ENCODE data around the gene NUTM1.

DNA sequence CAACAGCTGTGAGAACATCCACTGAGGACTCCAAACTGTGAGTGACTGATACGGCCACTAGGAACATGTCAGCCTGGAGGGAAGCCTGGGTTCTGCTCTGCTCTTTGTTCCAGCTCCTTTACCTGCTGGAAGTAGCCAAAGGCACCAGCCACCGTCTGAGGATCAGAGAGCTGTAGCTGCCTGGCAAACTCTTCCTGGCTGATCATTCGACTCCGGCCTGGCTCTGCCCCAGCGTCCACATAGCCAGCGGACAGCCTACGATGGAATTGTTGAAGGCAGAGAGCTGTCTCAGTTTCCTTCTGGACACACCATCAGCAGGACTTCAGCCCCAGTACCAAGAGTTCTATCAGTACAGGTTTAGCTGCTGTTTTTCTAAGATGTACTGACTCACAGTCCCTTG lies 18.2 kb downstream of the NUTM1 start:
- TF ChIP-seq, protein P1, sequence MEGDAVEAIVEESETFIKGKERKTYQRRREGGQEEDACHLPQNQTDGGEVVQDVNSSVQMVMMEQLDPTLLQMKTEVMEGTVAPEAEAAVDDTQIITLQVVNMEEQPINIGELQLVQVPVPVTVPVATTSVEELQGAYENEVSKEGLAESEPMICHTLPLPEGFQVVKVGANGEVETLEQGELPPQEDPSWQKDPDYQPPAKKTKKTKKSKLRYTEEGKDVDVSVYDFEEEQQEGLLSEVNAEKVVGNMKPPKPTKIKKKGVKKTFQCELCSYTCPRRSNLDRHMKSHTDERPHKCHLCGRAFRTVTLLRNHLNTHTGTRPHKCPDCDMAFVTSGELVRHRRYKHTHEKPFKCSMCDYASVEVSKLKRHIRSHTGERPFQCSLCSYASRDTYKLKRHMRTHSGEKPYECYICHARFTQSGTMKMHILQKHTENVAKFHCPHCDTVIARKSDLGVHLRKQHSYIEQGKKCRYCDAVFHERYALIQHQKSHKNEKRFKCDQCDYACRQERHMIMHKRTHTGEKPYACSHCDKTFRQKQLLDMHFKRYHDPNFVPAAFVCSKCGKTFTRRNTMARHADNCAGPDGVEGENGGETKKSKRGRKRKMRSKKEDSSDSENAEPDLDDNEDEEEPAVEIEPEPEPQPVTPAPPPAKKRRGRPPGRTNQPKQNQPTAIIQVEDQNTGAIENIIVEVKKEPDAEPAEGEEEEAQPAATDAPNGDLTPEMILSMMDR (IDR thresholded peaks at IDR 0.05; ENCODE audit: low read depth, low read length), result no peak
- no peak for TF ChIP-seq EZH2phosphoT487 (IDR thresholded peaks at IDR 0.05; ENCODE audit: low read depth)

All from OCI-LY3 (cell line).